H9 (cell line): ENCODE results near the gene SLC37A2. TPM values are rescaled to one million over a fixed set of nuclear protein-coding genes. Genes with fewer than 3 reads are reported as not detected.

ENCODE experiments used
- DNase-seq: peaks from one replicate; pipeline ENCODE4 v3.0.0-alpha.2; 2017
- H2AFZ ChIP-seq: one replicate; pipeline ENCODE4 v1.6.1; 2013; ENCODE audit warnings: mild to moderate bottlenecking, low read length, control low read depth, moderate library complexity
- H2AK5ac ChIP-seq: 2 replicates; pipeline ENCODE4 v1.6.1; 2013; ENCODE audit warnings: low read length, control low read depth, mixed read lengths; ENCODE audit not compliant: insufficient read length
- H2BK120ac ChIP-seq: one replicate; pipeline ENCODE4 v1.6.1; 2013; ENCODE audit warnings: low read depth, mild to moderate bottlenecking, low read length, control low read depth, inconsistent platforms; ENCODE audit not compliant: poor library complexity, severe bottlenecking
- H2BK12ac ChIP-seq: 2 replicates; pipeline ENCODE4 v1.6.1; 2013; ENCODE audit warnings: low read length, control low read depth, mixed read lengths, low read depth; ENCODE audit not compliant: insufficient read length
- H2BK15ac ChIP-seq: 2 replicates; pipeline ENCODE4 v1.6.1; 2013; ENCODE audit warnings: low read depth, low read length, control low read depth
- H2BK20ac ChIP-seq: one replicate; pipeline ENCODE4 v1.6.1; 2013; ENCODE audit warnings: low read depth, mild to moderate bottlenecking, low read length, control low read depth, inconsistent platforms; ENCODE audit not compliant: poor library complexity, severe bottlenecking
- H2BK5ac ChIP-seq: 2 replicates; pipeline ENCODE4 v1.6.1; 2013; ENCODE audit warnings: low read length, control low read depth, mixed read lengths; ENCODE audit not compliant: insufficient read length
- H3K14ac ChIP-seq: 2 replicates; pipeline ENCODE4 v1.6.1; 2013; ENCODE audit warnings: low read length, control low read depth; ENCODE audit not compliant: insufficient read depth
- H3K18ac ChIP-seq: 2 replicates; pipeline ENCODE4 v1.6.1; 2013; ENCODE audit warnings: low read depth, mild to moderate bottlenecking, mixed read lengths, low read length, control low read depth; ENCODE audit not compliant: insufficient read length
- H3K23ac ChIP-seq: 2 replicates; pipeline ENCODE4 v1.6.1; 2013; ENCODE audit warnings: low read length, control low read depth, mixed read lengths, low read depth; ENCODE audit not compliant: insufficient read length
- H3K23me2 ChIP-seq: 2 replicates; pipeline ENCODE4 v1.6.1; 2013; ENCODE audit warnings: low read depth, mild to moderate bottlenecking, mixed read lengths, low read length, control low read depth; ENCODE audit not compliant: insufficient read length, poor library complexity, severe bottlenecking
- H3K27ac ChIP-seq: 2 replicates; pipeline ENCODE4 v1.5.1; 2013; ENCODE audit warnings: low read length, control low read depth, mixed read lengths, low read depth; ENCODE audit not compliant: insufficient read length
- H3K27me3 ChIP-seq: 2 replicates; pipeline ENCODE4 v1.6.1; 2013; ENCODE audit warnings: low read length, control low read depth, inconsistent platforms; ENCODE audit not compliant: insufficient read depth
- H3K4ac ChIP-seq: 2 replicates; pipeline ENCODE4 v1.6.1; 2013; ENCODE audit warnings: low read depth, mild to moderate bottlenecking, control low read depth, inconsistent platforms, low read length, moderate library complexity
- H3K4me1 ChIP-seq: 2 replicates; pipeline ENCODE4 v1.6.1; 2013; ENCODE audit warnings: low read length, control low read depth, inconsistent platforms; ENCODE audit not compliant: insufficient read depth
- H3K4me2 ChIP-seq: 2 replicates; pipeline ENCODE4 v1.6.1; 2013; ENCODE audit warnings: low read length, control low read depth, mixed read lengths; ENCODE audit not compliant: insufficient read length, insufficient read depth
- H3K56ac ChIP-seq: 2 replicates; pipeline ENCODE4 v1.6.1; 2013; ENCODE audit warnings: low read depth, mild to moderate bottlenecking, mixed read lengths, low read length, control low read depth; ENCODE audit not compliant: insufficient read length
- H3K79me1 ChIP-seq: 2 replicates; pipeline ENCODE4 v1.6.1; 2013; ENCODE audit warnings: low read depth, mild to moderate bottlenecking, moderate library complexity, low read length, control low read depth, inconsistent platforms; ENCODE audit not compliant: insufficient read depth, poor library complexity, severe bottlenecking
- H3K79me2 ChIP-seq: 2 replicates; pipeline ENCODE4 v1.6.1; 2013; ENCODE audit warnings: low read length, control low read depth, inconsistent platforms; ENCODE audit not compliant: insufficient read depth
- H3K9ac ChIP-seq: 2 replicates; pipeline ENCODE4 v1.6.1; 2013; ENCODE audit warnings: low read length, control low read depth, mixed read lengths; ENCODE audit not compliant: insufficient read length; ENCODE audit errors: extremely low read depth
- H3K9me3 ChIP-seq: one replicate; pipeline ENCODE4 v1.6.1; 2013; ENCODE audit warnings: low read depth, low read length, inconsistent platforms; ENCODE audit not compliant: control insufficient read depth
- H3T11ph ChIP-seq: one replicate; pipeline ENCODE4 v1.6.1; 2013; ENCODE audit warnings: mild to moderate bottlenecking, low read length, control low read depth, inconsistent platforms
- H4K20me1 ChIP-seq: one replicate; pipeline ENCODE4 v1.6.1; 2013; ENCODE audit not compliant: control insufficient read depth, insufficient read length, insufficient read depth
- H4K5ac ChIP-seq: 2 replicates; pipeline ENCODE4 v1.6.1; 2013; ENCODE audit warnings: low read depth, mild to moderate bottlenecking, mixed read lengths, low read length, control low read depth; ENCODE audit not compliant: insufficient read length
- H4K8ac ChIP-seq: replicated peaks from 2 replicates; pipeline ENCODE4 v1.6.1; 2013; ENCODE audit warnings: low read length, control low read depth, mixed read lengths, low read depth; ENCODE audit not compliant: insufficient read length
- H4K91ac ChIP-seq: 2 replicates; pipeline ENCODE4 v1.6.1; 2013; ENCODE audit warnings: low read depth, mild to moderate bottlenecking, moderate library complexity, mixed read lengths, low read length, control low read depth; ENCODE audit not compliant: insufficient read length
- H3K27ac Mint-ChIP-seq, 3 experiments: 2 replicates in 2 of 3; 3 replicates in 1 of 3; pipeline ENCODE4 v1.8.0; 2020 to 2021; ENCODE audit warnings: mixed read lengths in 3 of 3, mild to moderate bottlenecking in 1 of 3, moderate library complexity in 1 of 3
- H3K27me3 Mint-ChIP-seq: 2 replicates; pipeline ENCODE4 v1.8.0; 2021; ENCODE audit warnings: low read depth, mild to moderate bottlenecking, moderate library complexity, mixed read lengths
- H3K36me3 Mint-ChIP-seq, 3 experiments: 2 replicates in 2 of 3; 3 replicates in 1 of 3; pipeline ENCODE4 v1.8.0; 2020 to 2021; ENCODE audit warnings: low read depth in 3 of 3, mixed read lengths in 3 of 3; ENCODE audit not compliant: insufficient read depth in 1 of 3
- H3K4me1 Mint-ChIP-seq, 2 experiments: 2 replicates each; pipeline ENCODE4 v1.8.0; 2020; ENCODE audit warnings: mixed read lengths in 2 of 2
- H3K4me3 Mint-ChIP-seq, 2 experiments: 2 replicates in 1 of 2; 3 replicates in 1 of 2; pipeline ENCODE4 v1.8.0; 2020 to 2021; ENCODE audit warnings: mild to moderate bottlenecking in 2 of 2, mixed read lengths in 2 of 2, moderate library complexity in 1 of 2
- H3K9me3 Mint-ChIP-seq, 2 experiments: 2 replicates in 1 of 2; 3 replicates in 1 of 2; pipeline ENCODE4 v1.8.0; 2020; ENCODE audit warnings: mild to moderate bottlenecking in 2 of 2, mixed read lengths in 2 of 2, moderate library complexity in 1 of 2
- CTCF ChIP-seq: fragments of 200-600 bp; sonication (generic); conservative IDR thresholded peaks from 3 replicates; pipeline ENCODE4 v1.8.0; 2021; ENCODE audit warnings: antibody characterized with exemption, mild to moderate bottlenecking
- WGBS: extraction: QIAGEN DNeasy Blood & Tissue Kit; methylation state at CpG from one replicate; pipeline ENCODE4 v1.1.7; 2013; ENCODE audit warnings: missing lambda C conversion rate, low lambda C conversion rate, mixed read lengths; ENCODE audit not compliant: insufficient read length; ENCODE audit errors: extremely low coverage; 5-methylcytosine and 5-hydroxymethylcytosine counted together
- total RNA-seq: library from RNA; stranded (reverse); gene quantifications from 2 replicates; pipeline ENCODE4 v1.2.1, GENCODE V29; 2021

The SLC37A2 gene
- total RNA-seq, 1 experiment from 2014 or later = 1.2 TPM

GRCh38 chr11:125076378-125076945, 13.4 kb downstream of the SLC37A2 start:
- H4K20me1 ChIP-seq = no peaks in the 10 kb centered on the region
- no peak overlapping the region for H4K91ac ChIP-seq
- WGBS = no CpG with 5 or more reads among the region's 14 CpGs
- H2AFZ ChIP-seq = no peak overlapping the region
- H3K27me3 Mint-ChIP-seq = peaks cover 15% of the 10 kb centered on the region
- no peaks in the 10 kb centered on the region for H3K4me1 ChIP-seq
- no peak for TF ChIP-seq CTCF
- H3T11ph ChIP-seq = no peak overlapping the region
- 0 out of 7 replicates have a peak overlapping the region, but pooled peaks of 1 of the 3 experiments have one; percentile 68 for H3K27ac Mint-ChIP-seq
- H3K9ac ChIP-seq = no peak overlapping the region
- H3K79me2 ChIP-seq = no peaks in the 10 kb centered on the region
- peaks cover 3 to 11% of the 10 kb centered on the region in 2 experiments for H3K4me1 Mint-ChIP-seq
- no peak overlapping the region for H3K4me3 Mint-ChIP-seq
- H3K4me2 ChIP-seq = no peak overlapping the region
- no peaks in the 10 kb centered on the region for H3K9me3 Mint-ChIP-seq
- H3K27me3 ChIP-seq = no peaks in the 10 kb centered on the region
- H2BK5ac ChIP-seq = no peak overlapping the region
- H2BK15ac ChIP-seq = no peak overlapping the region
- DNase-seq = no peak
- H4K5ac ChIP-seq = no peak overlapping the region
- no peaks in the 10 kb centered on the region for H3K9me3 ChIP-seq
- no peak overlapping the region for H3K56ac ChIP-seq
- no peak overlapping the region for H2AK5ac ChIP-seq
- H3K36me3 Mint-ChIP-seq = no peaks in the 10 kb centered on the region
- no peak overlapping the region for H2BK12ac ChIP-seq
- no peak overlapping the region for H3K23ac ChIP-seq
- no peak overlapping the region for H2BK120ac ChIP-seq
- H3K18ac ChIP-seq = no peak overlapping the region
- no peak overlapping the region for H3K27ac ChIP-seq
- no peak overlapping the region for H3K4ac ChIP-seq
- no peaks in the 10 kb centered on the region for H3K23me2 ChIP-seq
- H3K14ac ChIP-seq = no peak overlapping the region; the same call in 1 of the 2 replicates
- H4K8ac ChIP-seq = no peak overlapping the region
- no peaks in the 10 kb centered on the region for H3K79me1 ChIP-seq
- H2BK20ac ChIP-seq = no peak overlapping the region
